PC-9 (cell line): Measurements from ENCODE around the gene SERPINI1.

ENCODE experiments used
- EZH2 ChIP-seq: fragments of 200-600 bp; sonication (generic); IDR thresholded peaks from 2 replicates; pipeline ENCODE4 v1.8.0; 2017; ENCODE audit warnings: antibody characterized with exemption, low read depth
- TF ChIP-seq, protein P1 (sequence below): fragments of 200-600 bp; sonication (generic); conservative IDR thresholded peaks from 2 replicates; pipeline ENCODE4 v1.6.1; 2017; ENCODE audit warnings: mixed run types, antibody characterized with exemption, mild to moderate bottlenecking, moderate library complexity

DNA sequence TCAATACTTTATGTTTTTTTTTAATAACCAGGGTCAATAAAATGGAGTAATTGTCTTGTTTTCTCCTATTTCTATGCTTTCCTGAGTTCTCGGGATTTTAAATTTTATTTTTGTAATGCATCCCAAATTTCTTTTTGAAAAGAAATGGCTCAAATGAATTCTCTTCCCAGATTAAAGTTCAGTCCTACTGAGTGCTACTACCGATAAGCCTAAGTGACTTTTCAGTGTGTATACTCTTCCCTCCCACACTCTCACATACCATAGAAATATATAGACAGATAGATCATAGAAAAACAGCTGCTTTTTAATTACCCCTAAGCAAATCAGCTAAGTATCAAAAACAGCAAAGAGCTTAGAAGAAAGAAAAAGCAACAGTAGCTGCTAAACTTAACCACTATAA lies 1.5 kb downstream of the SERPINI1 start:
- TF ChIP-seq, protein P1, sequence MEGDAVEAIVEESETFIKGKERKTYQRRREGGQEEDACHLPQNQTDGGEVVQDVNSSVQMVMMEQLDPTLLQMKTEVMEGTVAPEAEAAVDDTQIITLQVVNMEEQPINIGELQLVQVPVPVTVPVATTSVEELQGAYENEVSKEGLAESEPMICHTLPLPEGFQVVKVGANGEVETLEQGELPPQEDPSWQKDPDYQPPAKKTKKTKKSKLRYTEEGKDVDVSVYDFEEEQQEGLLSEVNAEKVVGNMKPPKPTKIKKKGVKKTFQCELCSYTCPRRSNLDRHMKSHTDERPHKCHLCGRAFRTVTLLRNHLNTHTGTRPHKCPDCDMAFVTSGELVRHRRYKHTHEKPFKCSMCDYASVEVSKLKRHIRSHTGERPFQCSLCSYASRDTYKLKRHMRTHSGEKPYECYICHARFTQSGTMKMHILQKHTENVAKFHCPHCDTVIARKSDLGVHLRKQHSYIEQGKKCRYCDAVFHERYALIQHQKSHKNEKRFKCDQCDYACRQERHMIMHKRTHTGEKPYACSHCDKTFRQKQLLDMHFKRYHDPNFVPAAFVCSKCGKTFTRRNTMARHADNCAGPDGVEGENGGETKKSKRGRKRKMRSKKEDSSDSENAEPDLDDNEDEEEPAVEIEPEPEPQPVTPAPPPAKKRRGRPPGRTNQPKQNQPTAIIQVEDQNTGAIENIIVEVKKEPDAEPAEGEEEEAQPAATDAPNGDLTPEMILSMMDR, result no peak
- TF ChIP-seq EZH2, result no peak
